ENCODE results near the gene E2F4.

Gene E2F4

GRCh38 chr16:67238806-67239470 lies 47.0 kb downstream of the E2F4 start:
- no peak for DNase-seq

- no peak for DNase-seq
Measured at GRCh38 chr16:67240506-67240905, 48.6 kb downstream of the E2F4 start.

GRCh38 chr16:67241008-67241900 lies 49.3 kb downstream of the E2F4 start:
- DNase-seq = no peak

GRCh38 chr16:67242138-67242730 lies 50.3 kb downstream of the E2F4 start:
- DNase-seq = no peak

- no peak for DNase-seq
Measured at GRCh38 chr16:67243481-67243880, 51.5 kb downstream of the E2F4 start.

- no peak for DNase-seq
Measured at GRCh38 chr16:67244387-67245185, 52.6 kb downstream of the E2F4 start.

- no peak for DNase-seq
Measured at GRCh38 chr16:67245186-67245585, 53.2 kb downstream of the E2F4 start.

- DNase-seq = no peak
Measured at GRCh38 chr16:67245674-67246080, 53.7 kb downstream of the E2F4 start.

GRCh38 chr16:67246081-67246755 lies 54.3 kb downstream of the E2F4 start:
- no peak for DNase-seq

- no peak for DNase-seq
Measured at GRCh38 chr16:67246756-67247191, 54.8 kb downstream of the E2F4 start.

- DNase-seq = peak; percentile 92
Measured at GRCh38 chr16:67247192-67248072, 55.5 kb downstream of the E2F4 start, which contains the start of gene FHOD1. Gene FHOD1, minus strand, starts transcription at chr16:67247481. Its CDS starts 71 bp downstream, at chr16:67247410.

- DNase-seq = no peak
Measured at GRCh38 chr16:67248073-67248400, 56.1 kb downstream of the E2F4 start.
